Stomach (tissue), 4 donors: ENCODE data around the gene KAT7.

Source experiments
- CTCF ChIP-seq, 7 experiments: fragments of 450-650 bp in 4 of 7; fragments of 200-600 bp in 3 of 7; sonication (generic) in 3 of 7; IDR thresholded peaks; one replicate each; pipeline ENCODE4 v1.5.1; 2016 to 2019; ENCODE audit warnings: antibody characterized with exemption in 7 of 7, control low read depth in 2 of 7, mild to moderate bottlenecking in 1 of 7
- EP300 ChIP-seq: sonication (generic); formaldehyde crosslinking; IDR thresholded peaks from one replicate; pipeline ENCODE4 v1.6.1; 2017; ENCODE audit warnings: antibody characterized with exemption
- POLR2AphosphoS5 ChIP-seq, 3 donors: sonication (generic); formaldehyde crosslinking; IDR thresholded peaks; one replicate each; pipeline ENCODE4 v1.6.1; 2016; ENCODE audit warnings: antibody characterized with exemption in 3 of 3

GRCh38 chr17:49814781-49815529 lies 26.5 kb downstream of the KAT7 start:
- TF ChIP-seq CTCF (IDR thresholded peaks at IDR 0.05): no peak
- TF ChIP-seq EP300: no peak
- TF ChIP-seq POLR2AphosphoS5 (IDR thresholded peaks at IDR 0.05): no peak
